DND-41 (cell line): ENCODE measurements around the gene SLC22A15.

Experiments
- ATAC-seq: fragments of 200-7000 bp; cut with Tn5 transposase; 3 replicates; pipeline ENCODE4 v1.9.1; 2021; ENCODE audit warnings: low read depth; ENCODE audit not compliant: insufficient read depth
- DNase-seq: peaks from one replicate; pipeline ENCODE4 v3.0.0-alpha.2; 2020
- H2AFZ ChIP-seq: 2 replicates; pipeline ENCODE4 v1.6.0; 2012; ENCODE audit warnings: low read depth, low read length
- H3K27ac ChIP-seq: 2 replicates; pipeline ENCODE4 v1.5.1; 2012; ENCODE audit warnings: low read length, inconsistent platforms
- H3K27me3 ChIP-seq: fragments of 200-600 bp; sonication (generic); 2 replicates; pipeline ENCODE4 v1.6.0; 2012; ENCODE audit warnings: low read length, mild to moderate bottlenecking, inconsistent platforms; ENCODE audit not compliant: insufficient read depth, poor library complexity
- H3K36me3 ChIP-seq: 2 replicates; pipeline ENCODE4 v1.5.1; 2012; ENCODE audit warnings: low read length, inconsistent platforms; ENCODE audit not compliant: insufficient read depth
- H3K4me1 ChIP-seq: 2 replicates; pipeline ENCODE4 v1.5.1; 2012; ENCODE audit warnings: mild to moderate bottlenecking, low read length; ENCODE audit not compliant: insufficient read depth
- H3K4me2 ChIP-seq: 2 replicates; pipeline ENCODE4 v1.6.0; 2012; ENCODE audit warnings: mild to moderate bottlenecking, moderate library complexity, low read length, inconsistent platforms; ENCODE audit not compliant: insufficient read depth
- H3K4me3 ChIP-seq, 2 experiments: fragments of 200-600 bp in 1 of 2; shearing (Covaris generic) in 1 of 2; 2 replicates each; pipeline ENCODE4 v1.5.1; 2012 to 2016; ENCODE audit warnings: inconsistent platforms in 2 of 2, low read length in 2 of 2, mild to moderate bottlenecking in 2 of 2, low read depth in 1 of 2, moderate library complexity in 1 of 2
- H3K79me2 ChIP-seq: 2 replicates; pipeline ENCODE4 v1.6.0; 2012; ENCODE audit warnings: low read length, inconsistent platforms; ENCODE audit not compliant: insufficient read depth
- H3K9ac ChIP-seq: 2 replicates; pipeline ENCODE4 v1.6.0; 2012; ENCODE audit warnings: low read depth, mild to moderate bottlenecking, inconsistent platforms, low read length, moderate library complexity
- H3K9me3 ChIP-seq: 2 replicates; pipeline ENCODE4 v1.5.1; 2012; ENCODE audit warnings: low read length, moderate library complexity, mild to moderate bottlenecking, inconsistent platforms; ENCODE audit not compliant: insufficient read depth, severe bottlenecking
- H4K20me1 ChIP-seq: 2 replicates; pipeline ENCODE4 v1.6.0; 2012; ENCODE audit warnings: low read length; ENCODE audit not compliant: insufficient read depth
- CTCF ChIP-seq: IDR thresholded peaks from 2 replicates; pipeline ENCODE4 v1.5.1; 2012; ENCODE audit warnings: borderline replicate concordance, low read length, moderate library complexity, mild to moderate bottlenecking; ENCODE audit not compliant: poor library complexity, severe bottlenecking; ENCODE audit errors: extremely low read depth
- EZH2 ChIP-seq: IDR thresholded peaks from 3 replicates; pipeline ENCODE4 v1.6.1; 2012; ENCODE audit warnings: borderline replicate concordance, low read depth, mild to moderate bottlenecking, moderate library complexity, low read length, inconsistent platforms; ENCODE audit not compliant: severe bottlenecking

SLC22A15 gene

GRCh38 chr1:115976062-115976920 is at the start of gene SLC22A15:
TSS of gene SLC22A15 (plus strand) at chr1:115976513. CDS start at chr1:115976628, 115 bp downstream.
- Histone ChIP-seq H3K4me1 (no peaks in the 10 kb centered on the region), H3K4me2 (no peak within 1 kb of the TSS), H3K9me3 (no peaks in the 10 kb centered on the region), H2AFZ (no peak within 1 kb of the TSS), H3K4me3 (no peak within 1 kb of the TSS), H4K20me1 (no peaks in the 10 kb centered on the region), H3K9ac (no peak within 1 kb of the TSS), H3K36me3 (no peaks in the 10 kb centered on the region), H3K27me3 (no peaks in the 10 kb centered on the region), H3K27ac (no peak within 1 kb of the TSS), H3K79me2 (no peaks in the 10 kb centered on the region)
- no peak for DNase-seq
- TF ChIP-seq CTCF = no peak
- TF ChIP-seq EZH2 = no peak
- no peak for ATAC-seq

GRCh38 chr1:115927971-115928370 is 48.3 kb upstream of the SLC22A15 start:
- no peak overlapping the region for H3K4me2 ChIP-seq
- H2AFZ ChIP-seq = no peak overlapping the region
- DNase-seq = no peak
- H3K4me3 ChIP-seq = no peak overlapping the region
- H3K9me3 ChIP-seq = no peaks in the 10 kb centered on the region
- TF ChIP-seq CTCF (no peak), EZH2 (no peak)
- ATAC-seq = no peak
- H3K79me2 ChIP-seq = no peaks in the 10 kb centered on the region
- peaks cover 16% of the 10 kb centered on the region for H3K27me3 ChIP-seq
- no peaks in the 10 kb centered on the region for H4K20me1 ChIP-seq
- H3K9ac ChIP-seq = no peak overlapping the region
- H3K27ac ChIP-seq = no peak overlapping the region
- no peaks in the 10 kb centered on the region for H3K4me1 ChIP-seq
- no peaks in the 10 kb centered on the region for H3K36me3 ChIP-seq

- peaks cover 6% of the 10 kb centered on the region for H3K27me3 ChIP-seq
- no peak overlapping the region for H3K27ac ChIP-seq
- H3K4me2 ChIP-seq = no peak overlapping the region
- H3K9me3 ChIP-seq = no peaks in the 10 kb centered on the region
- no peaks in the 10 kb centered on the region for H4K20me1 ChIP-seq
- H2AFZ ChIP-seq = no peak overlapping the region
- DNase-seq = no peak
- H3K79me2 ChIP-seq = no peaks in the 10 kb centered on the region
- no peak for TF ChIP-seq CTCF
- no peak overlapping the region for H3K9ac ChIP-seq
- ATAC-seq = no peak
- no peaks in the 10 kb centered on the region for H3K4me1 ChIP-seq
- no peaks in the 10 kb centered on the region for H3K36me3 ChIP-seq
- H3K4me3 ChIP-seq = no peak overlapping the region
Measured at GRCh38 chr1:115929881-115930280, 46.4 kb upstream of the SLC22A15 start.
